HL-60 (cell line): Measurements from ENCODE around the gene C6orf120.

Experiments
- CTCF ChIP-seq: IDR thresholded peaks from one replicate; pipeline ENCODE4 v1.5.1; 2011; ENCODE audit warnings: low read length, control low read depth, inconsistent platforms; ENCODE audit not compliant: insufficient read depth
- POLR2AphosphoS5 ChIP-seq: IDR thresholded peaks from 2 replicates; pipeline ENCODE4 v1.6.1; 2012; ENCODE audit warnings: low read depth

GRCh38 chr6:169695131-169695530, 6.8 kb upstream of the C6orf120 start:
- TF ChIP-seq CTCF (no peak), POLR2AphosphoS5 (no peak)
